Stimulated activated CD8-positive, alpha-beta memory T cell treated with anti-CD3 and anti-CD28 coated beads, Interleukin-7, amount 100 ng/mL, for 1 hour (primary cell): Measurements from ENCODE around the gene ZNF423.
"Not testable (repeated sequence)": the region's sequence is repeated elsewhere in the genome, so short reads cannot be mapped to it uniquely, and the experiment has no call there.

ENCODE experiments used
- DNase-seq, 2 donors: peaks; one replicate each; pipeline ENCODE4 v3.0.0-alpha.2; 2020; ENCODE audit warnings: low read depth in 2 of 2

ZNF423 gene

GRCh38 chr16:49586466-49587450, 269.2 kb downstream of the ZNF423 start:
- no peak for DNase-seq

- no peak for DNase-seq
Observed at GRCh38 chr16:49585143-49585832, 270.6 kb downstream of the ZNF423 start.

GRCh38 chr16:49583911-49584310, 272.0 kb downstream of the ZNF423 start:
- DNase-seq = no peak

- no peak for DNase-seq
Observed at GRCh38 chr16:49581630-49582298, 274.1 kb downstream of the ZNF423 start.

- DNase-seq = no peak
Observed at GRCh38 chr16:49580751-49581303, 275.1 kb downstream of the ZNF423 start.

- DNase-seq = no peak
Observed at GRCh38 chr16:49578435-49579024, 277.4 kb downstream of the ZNF423 start.

- DNase-seq = no peak
Observed at GRCh38 chr16:49578018-49578417, 277.9 kb downstream of the ZNF423 start.

GRCh38 chr16:49576941-49577340, 279.0 kb downstream of the ZNF423 start:
- no peak for DNase-seq

- no peak for DNase-seq
Observed at GRCh38 chr16:49576173-49576494, 279.8 kb downstream of the ZNF423 start.

GRCh38 chr16:49575346-49576172, 280.4 kb downstream of the ZNF423 start:
- no peak for DNase-seq

GRCh38 chr16:49574826-49575225, 281.1 kb downstream of the ZNF423 start:
- DNase-seq = no peak

GRCh38 chr16:49567950-49568349, 288.0 kb downstream of the ZNF423 start:
- no peak for DNase-seq

GRCh38 chr16:49566432-49566831, 289.5 kb downstream of the ZNF423 start:
- no peak for DNase-seq

- DNase-seq = no peak
Observed at GRCh38 chr16:49564496-49565229, 291.2 kb downstream of the ZNF423 start.

GRCh38 chr16:49563666-49564065, 292.2 kb downstream of the ZNF423 start:
- no peak for DNase-seq

- not testable (repeated sequence) for DNase-seq
Observed at GRCh38 chr16:49562894-49563293, 293.0 kb downstream of the ZNF423 start.

- DNase-seq = no peak
Observed at GRCh38 chr16:49562228-49562627, 293.7 kb downstream of the ZNF423 start.

- DNase-seq = no peak
Observed at GRCh38 chr16:49560004-49560830, 295.7 kb downstream of the ZNF423 start.

GRCh38 chr16:49559242-49559641, 296.7 kb downstream of the ZNF423 start:
- no peak for DNase-seq
